Measurements from ENCODE around the gene DSP.

The DSP gene

GRCh38 chr6:7541175-7542064, at the start of gene DSP:
Gene DSP (plus strand): TSS chr6:7541671. CDS start chr6:7541916, 245 bp downstream.
- DNase-seq: peak; percentile 69

- no peak for DNase-seq
Measured at GRCh38 chr6:7493866-7494265, 47.6 kb upstream of the DSP start.

- DNase-seq: no peak
Measured at GRCh38 chr6:7494638-7495037, 46.8 kb upstream of the DSP start.

- DNase-seq: peak; percentile 10
Measured at GRCh38 chr6:7496266-7496875, 45.1 kb upstream of the DSP start.

GRCh38 chr6:7500752-7501282, 40.7 kb upstream of the DSP start:
- no peak for DNase-seq

- no peak for DNase-seq
Measured at GRCh38 chr6:7502743-7503142, 38.7 kb upstream of the DSP start.

GRCh38 chr6:7504041-7504440, 37.4 kb upstream of the DSP start:
- DNase-seq: no peak

GRCh38 chr6:7505189-7505699, 36.2 kb upstream of the DSP start:
- peak; percentile 85 for DNase-seq

GRCh38 chr6:7507600-7507999, 33.9 kb upstream of the DSP start:
- DNase-seq: no peak

- DNase-seq: no peak
Measured at GRCh38 chr6:7512320-7512719, 29.2 kb upstream of the DSP start.

- no peak for DNase-seq
Measured at GRCh38 chr6:7513529-7513928, 27.9 kb upstream of the DSP start.

- no peak for DNase-seq
Measured at GRCh38 chr6:7515363-7515762, 26.1 kb upstream of the DSP start.

- no peak for DNase-seq
Measured at GRCh38 chr6:7518877-7519276, 22.6 kb upstream of the DSP start.

- DNase-seq: no peak
Measured at GRCh38 chr6:7522873-7523272, 18.6 kb upstream of the DSP start.

- peak; percentile 21 for DNase-seq
Measured at GRCh38 chr6:7523922-7524321, 17.5 kb upstream of the DSP start.

GRCh38 chr6:7526755-7527154, 14.7 kb upstream of the DSP start:
- DNase-seq: no peak

GRCh38 chr6:7528565-7528964, 12.9 kb upstream of the DSP start:
- DNase-seq: peak; percentile 95

GRCh38 chr6:7529141-7529540, 12.3 kb upstream of the DSP start:
- DNase-seq: peak; percentile 23

GRCh38 chr6:7532232-7532631, 9.2 kb upstream of the DSP start:
- DNase-seq: no peak

GRCh38 chr6:7532821-7533220, 8.7 kb upstream of the DSP start:
- no peak for DNase-seq

GRCh38 chr6:7534192-7534591, 7.3 kb upstream of the DSP start:
- no peak for DNase-seq

- peak; percentile 85 for DNase-seq
Measured at GRCh38 chr6:7535498-7535897, 6.0 kb upstream of the DSP start.

GRCh38 chr6:7537565-7538174, 3.8 kb upstream of the DSP start:
- no peak for DNase-seq

- no peak for DNase-seq
Measured at GRCh38 chr6:7538484-7538883, 3.0 kb upstream of the DSP start.

Measured in fibroblast of skin of right biceps (primary cell).